ENCODE measurements around the gene ARL15.

ARL15 gene

DNA sequence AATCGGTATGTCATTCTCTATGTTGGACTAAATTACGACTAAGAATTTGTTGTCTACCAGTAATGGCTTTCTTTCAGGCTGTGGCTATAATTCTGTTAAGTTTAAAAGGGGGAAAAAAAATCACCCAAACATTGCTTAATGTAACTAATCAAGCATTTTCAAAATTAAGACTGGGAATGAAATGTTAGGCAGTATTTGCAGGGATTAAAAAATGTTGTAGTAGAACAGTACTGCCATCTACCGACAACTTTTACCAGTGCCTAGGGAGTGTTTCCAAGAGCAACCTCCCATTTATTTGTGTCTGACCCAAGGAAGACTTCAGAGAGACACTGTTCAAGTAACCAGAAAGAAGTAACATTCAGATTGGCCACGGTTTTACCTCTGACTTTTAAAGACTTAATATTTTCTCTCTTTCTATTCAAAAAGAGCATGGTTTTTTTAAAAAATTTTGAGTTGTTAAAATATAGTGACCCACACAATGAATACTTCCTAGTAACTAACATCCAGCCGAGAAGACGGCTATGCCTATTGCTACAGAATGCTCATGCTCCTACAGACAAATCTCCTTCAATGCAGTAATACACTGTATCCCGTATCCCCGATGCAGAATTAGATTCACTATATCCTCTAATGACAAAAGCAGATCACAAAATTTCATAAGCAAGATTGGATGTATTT is 92.4 kb downstream of the ARL15 start:
- TF ChIP-seq CTCF (IDR thresholded peaks at IDR 0.05; ENCODE audit: low read depth, low read length, missing control alignments) = peak; percentile 72
- Histone ChIP-seq H3K36me3 (replicated peaks) (no peaks in the 10 kb centered on the region), H3K27ac (no peak overlapping the region), H3K27me3 (replicated peaks) (no peaks in the 10 kb centered on the region), H3K4me3 (ENCODE audit: low read depth, low read length) (no peak overlapping the region)
- in situ Hi-C loops (cut with HindIII; ENCODE audit: low pct_ligation_motif_present, low sequenced_read_pairs) = no loop called here
- DNase-seq = peak; percentile 65

DNA sequence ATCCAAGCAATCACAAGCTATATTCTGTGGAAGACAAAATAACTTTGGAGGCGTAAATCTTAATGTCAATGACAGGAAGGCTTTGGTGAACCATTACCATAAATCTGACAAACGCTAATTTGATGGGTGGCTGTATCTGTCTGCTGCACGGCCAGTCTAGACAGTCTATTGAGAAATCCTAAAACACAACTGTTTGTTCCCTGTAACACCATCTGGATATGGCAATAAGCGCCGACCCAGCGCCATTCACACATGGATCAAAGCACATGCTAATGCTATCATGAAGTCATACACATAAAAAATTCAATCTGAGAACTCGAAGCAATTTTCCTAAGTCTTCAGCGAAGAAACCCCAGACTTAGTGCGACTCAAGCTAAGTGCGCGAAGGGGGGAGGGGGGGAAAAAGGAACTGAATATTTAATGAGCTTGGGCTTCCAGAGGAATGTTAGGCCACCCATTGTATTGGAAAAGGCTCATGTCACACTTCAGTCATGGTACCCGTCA is 95.1 kb downstream of the ARL15 start:
- in situ Hi-C loops (cut with HindIII; ENCODE audit: low pct_ligation_motif_present, low sequenced_read_pairs) = no loop called here
- H3K27me3 ChIP-seq (replicated peaks) = no peaks in the 10 kb centered on the region
- DNase-seq = no peak
- no peaks in the 10 kb centered on the region for H3K36me3 ChIP-seq (replicated peaks)
- H3K4me3 ChIP-seq (ENCODE audit: low read depth, low read length) = no peak overlapping the region
- no peak for TF ChIP-seq CTCF (IDR thresholded peaks at IDR 0.05; ENCODE audit: low read depth, low read length, missing control alignments)
- H3K27ac ChIP-seq = no peak overlapping the region

DNA sequence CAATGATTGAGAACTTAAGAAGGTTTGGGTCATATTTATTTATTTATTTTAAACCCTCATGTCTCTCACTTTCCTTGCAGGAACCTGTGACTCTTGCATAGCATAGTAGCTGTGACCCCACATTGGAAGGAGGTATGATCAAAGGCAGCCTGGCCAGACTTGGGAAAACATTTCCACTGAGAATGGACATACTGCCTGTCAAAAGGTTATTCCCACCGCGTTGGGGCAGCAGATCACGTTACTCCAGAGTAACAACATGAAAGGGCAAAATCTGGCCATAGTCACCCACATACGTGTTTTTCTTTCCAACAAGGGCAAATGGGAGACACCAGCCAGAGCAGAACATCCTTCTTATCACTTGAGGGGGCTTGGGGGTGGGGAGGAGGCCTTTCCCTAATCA is 95.7 kb downstream of the ARL15 start:
- Histone ChIP-seq H3K27ac (no peak overlapping the region), H3K36me3 (replicated peaks) (no peaks in the 10 kb centered on the region), H3K27me3 (replicated peaks) (no peaks in the 10 kb centered on the region), H3K4me3 (ENCODE audit: low read depth, low read length) (no peak overlapping the region)
- TF ChIP-seq CTCF (IDR thresholded peaks at IDR 0.05; ENCODE audit: low read depth, low read length, missing control alignments) = no peak
- DNase-seq = no peak
- in situ Hi-C loops (cut with HindIII; ENCODE audit: low pct_ligation_motif_present, low sequenced_read_pairs) = no loop called here

DNA sequence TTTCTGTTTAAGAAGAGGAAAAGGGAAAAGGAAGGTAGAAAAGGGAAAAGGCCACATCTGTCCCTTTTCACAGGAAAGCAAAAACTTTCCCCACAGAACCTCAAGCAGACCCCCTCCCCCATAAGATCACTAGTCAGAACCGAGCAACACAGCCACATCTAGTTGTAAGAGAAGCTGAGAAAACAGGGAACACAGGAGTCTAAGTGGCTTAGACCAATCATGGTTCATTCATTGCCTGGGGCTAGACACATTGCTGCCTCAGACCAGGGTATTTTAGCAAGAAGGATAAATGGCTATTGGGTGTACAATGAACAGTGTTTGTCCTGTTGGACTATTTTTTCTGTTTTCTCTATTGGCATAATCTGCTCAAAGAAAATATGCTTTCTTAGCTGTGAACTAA is 98.0 kb downstream of the ARL15 start:
- Histone ChIP-seq H3K27ac (no peak overlapping the region), H3K36me3 (replicated peaks) (no peaks in the 10 kb centered on the region), H3K4me3 (ENCODE audit: low read depth, low read length) (no peak overlapping the region), H3K27me3 (replicated peaks) (no peaks in the 10 kb centered on the region)
- no peak for TF ChIP-seq CTCF (IDR thresholded peaks at IDR 0.05; ENCODE audit: low read depth, low read length, missing control alignments)
- DNase-seq = no peak
- in situ Hi-C loops (cut with HindIII; ENCODE audit: low pct_ligation_motif_present, low sequenced_read_pairs) = no loop called here

- Histone ChIP-seq H3K27ac (no peak overlapping the region), H3K4me3 (ENCODE audit: low read depth, low read length) (no peak overlapping the region), H3K27me3 (replicated peaks) (no peaks in the 10 kb centered on the region), H3K36me3 (replicated peaks) (no peaks in the 10 kb centered on the region)
- DNase-seq = no peak
- no peak for TF ChIP-seq CTCF (IDR thresholded peaks at IDR 0.05; ENCODE audit: low read depth, low read length, missing control alignments)
- in situ Hi-C loops (cut with HindIII; ENCODE audit: low pct_ligation_motif_present, low sequenced_read_pairs) = no loop called here
Observed at GRCh38 chr5:54211912-54212311, 98.5 kb downstream of the ARL15 start.

- no peak for DNase-seq
- Histone ChIP-seq H3K27me3 (replicated peaks) (no peaks in the 10 kb centered on the region), H3K4me3 (ENCODE audit: low read depth, low read length) (no peak overlapping the region), H3K27ac (no peak overlapping the region), H3K36me3 (replicated peaks) (no peaks in the 10 kb centered on the region)
- TF ChIP-seq CTCF (IDR thresholded peaks at IDR 0.05; ENCODE audit: low read depth, low read length, missing control alignments) = no peak
- in situ Hi-C loops (cut with HindIII; ENCODE audit: low pct_ligation_motif_present, low sequenced_read_pairs) = no loop called here
Observed at GRCh38 chr5:54207566-54207965, 102.8 kb downstream of the ARL15 start.

Data from brain microvascular endothelial cell (primary cell).